ENCODE measurements around the gene MMP2. TPM values are rescaled to one million over a fixed set of nuclear protein-coding genes. Genes with fewer than 3 reads are reported as not detected.

The MMP2 gene
- total and polyA plus RNA-seq, 10 of the 15 experiments (the other 5 are each of a cell fraction or from before 2014, with no cell fraction given), result 0.37 to 0.80 (median 0.59) TPM; not detected in 7

GRCh38 chr16:55433030-55433429 lies 46.0 kb upstream of the MMP2 start (continued):
- TF ChIP-seq PRDM15 (CRISPR knock-in tag; IDR thresholded peaks at IDR 0.05), result no peak
- no peak for TF ChIP-seq NFXL1 (IDR thresholded peaks at IDR 0.05; ENCODE audit: borderline replicate concordance)

- H3K4me2 ChIP-seq (ENCODE audit: control insufficient read depth, insufficient read depth), result no peak overlapping the region
- no peaks in the 10 kb centered on the region for H3K9me3 ChIP-seq (replicated peaks; ENCODE audit: control insufficient read depth, insufficient read depth, low read length)
- BruUV-seq (replicated peaks), result no TSS peak
- H3K36me3 ChIP-seq (ENCODE audit: control insufficient read depth in 2 of 2, insufficient read depth in 2 of 2, low read length in 1 of 2), result no peaks in the 10 kb centered on the region
- no peak for FAIRE-seq
- ChIA-PET SMC1A (ENCODE audit: uncharacterized antibody, unreplicated experiment) (no interaction called here), CTCF (no interaction called here), RAD21 (ENCODE audit: unreplicated experiment) (no interaction called here), POLR2A (no interaction called here)
- H4K20me1 ChIP-seq (ENCODE audit: control insufficient read depth, insufficient read depth), result no peaks in the 10 kb centered on the region
- no peak overlapping the region for H2AFZ ChIP-seq (ENCODE audit: control insufficient read depth, low read depth, low read length)
- WGBS (ENCODE audit: insufficient coverage, insufficient replicate concordance, low lambda C conversion rate, missing lambda C conversion rate), result 20% methylated on average over 5 of the region's 5 CpGs
- no peaks in the 10 kb centered on the region for H3K79me2 ChIP-seq (ENCODE audit: control insufficient read depth, insufficient read depth, low read length)
- H3K4me3 ChIP-seq, result no peak overlapping the region
- H3K27me3 ChIP-seq (replicated peaks in 1 of 2; ENCODE audit: control insufficient read depth in 2 of 2, insufficient read depth in 2 of 2, low read length in 1 of 2), result no peaks in the 10 kb centered on the region
- intact Hi-C loops (cut with micrococcal nuclease; ENCODE audit: unreplicated experiment), result no loop called here
- in situ Hi-C loops (cut with MboI), result no loop called here
- no peak overlapping the region for H3K27ac ChIP-seq (ENCODE audit: control insufficient read depth, insufficient read depth)
- ATAC-seq, result no peak
- H3K4me1 ChIP-seq (ENCODE audit: control insufficient read depth, insufficient read depth, low read length), result no peaks in the 10 kb centered on the region
- no peak for DNase-seq (ENCODE audit: low read depth, low spot score)
- H3K9ac ChIP-seq (ENCODE audit: control insufficient read depth, insufficient read depth, low read length), result no peak overlapping the region
- TF ChIP-seq CHD2 (IDR thresholded peaks at IDR 0.05; ENCODE audit: borderline replicate concordance, low read depth, low read length), result no peak
- no peak for TF ChIP-seq IKZF1 (conservative IDR thresholded peaks at IDR 0.05)
- no peak for TF ChIP-seq ZBTB33 (IDR thresholded peaks at IDR 0.05)
- TF ChIP-seq, protein P1, sequence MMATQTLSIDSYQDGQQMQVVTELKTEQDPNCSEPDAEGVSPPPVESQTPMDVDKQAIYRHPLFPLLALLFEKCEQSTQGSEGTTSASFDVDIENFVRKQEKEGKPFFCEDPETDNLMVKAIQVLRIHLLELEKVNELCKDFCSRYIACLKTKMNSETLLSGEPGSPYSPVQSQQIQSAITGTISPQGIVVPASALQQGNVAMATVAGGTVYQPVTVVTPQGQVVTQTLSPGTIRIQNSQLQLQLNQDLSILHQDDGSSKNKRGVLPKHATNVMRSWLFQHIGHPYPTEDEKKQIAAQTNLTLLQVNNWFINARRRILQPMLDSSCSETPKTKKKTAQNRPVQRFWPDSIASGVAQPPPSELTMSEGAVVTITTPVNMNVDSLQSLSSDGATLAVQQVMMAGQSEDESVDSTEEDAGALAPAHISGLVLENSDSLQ (IDR thresholded peaks at IDR 0.05), result no peak
- TF ChIP-seq IRF3 (IDR thresholded peaks at IDR 0.05), result no peak
- TF ChIP-seq, protein P2, sequence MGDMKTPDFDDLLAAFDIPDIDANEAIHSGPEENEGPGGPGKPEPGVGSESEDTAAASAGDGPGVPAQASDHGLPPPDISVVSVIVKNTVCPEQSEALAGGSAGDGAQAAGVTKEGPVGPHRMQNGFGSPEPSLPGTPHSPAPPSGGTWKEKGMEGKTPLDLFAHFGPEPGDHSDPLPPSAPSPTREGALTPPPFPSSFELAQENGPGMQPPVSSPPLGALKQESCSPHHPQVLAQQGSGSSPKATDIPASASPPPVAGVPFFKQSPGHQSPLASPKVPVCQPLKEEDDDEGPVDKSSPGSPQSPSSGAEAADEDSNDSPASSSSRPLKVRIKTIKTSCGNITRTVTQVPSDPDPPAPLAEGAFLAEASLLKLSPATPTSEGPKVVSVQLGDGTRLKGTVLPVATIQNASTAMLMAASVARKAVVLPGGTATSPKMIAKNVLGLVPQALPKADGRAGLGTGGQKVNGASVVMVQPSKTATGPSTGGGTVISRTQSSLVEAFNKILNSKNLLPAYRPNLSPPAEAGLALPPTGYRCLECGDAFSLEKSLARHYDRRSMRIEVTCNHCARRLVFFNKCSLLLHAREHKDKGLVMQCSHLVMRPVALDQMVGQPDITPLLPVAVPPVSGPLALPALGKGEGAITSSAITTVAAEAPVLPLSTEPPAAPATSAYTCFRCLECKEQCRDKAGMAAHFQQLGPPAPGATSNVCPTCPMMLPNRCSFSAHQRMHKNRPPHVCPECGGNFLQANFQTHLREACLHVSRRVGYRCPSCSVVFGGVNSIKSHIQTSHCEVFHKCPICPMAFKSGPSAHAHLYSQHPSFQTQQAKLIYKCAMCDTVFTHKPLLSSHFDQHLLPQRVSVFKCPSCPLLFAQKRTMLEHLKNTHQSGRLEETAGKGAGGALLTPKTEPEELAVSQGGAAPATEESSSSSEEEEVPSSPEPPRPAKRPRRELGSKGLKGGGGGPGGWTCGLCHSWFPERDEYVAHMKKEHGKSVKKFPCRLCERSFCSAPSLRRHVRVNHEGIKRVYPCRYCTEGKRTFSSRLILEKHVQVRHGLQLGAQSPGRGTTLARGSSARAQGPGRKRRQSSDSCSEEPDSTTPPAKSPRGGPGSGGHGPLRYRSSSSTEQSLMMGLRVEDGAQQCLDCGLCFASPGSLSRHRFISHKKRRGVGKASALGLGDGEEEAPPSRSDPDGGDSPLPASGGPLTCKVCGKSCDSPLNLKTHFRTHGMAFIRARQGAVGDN (IDR thresholded peaks at IDR 0.05), result no peak
- TF ChIP-seq FOS (IDR thresholded peaks at IDR 0.05; ENCODE audit: borderline replicate concordance, extremely low read depth, insufficient read length), result no peak
- no peak for TF ChIP-seq JUNB (IDR thresholded peaks at IDR 0.05)
- no peak for TF ChIP-seq CHD4 (IDR thresholded peaks at IDR 0.05)
Observed at GRCh38 chr16:55433535-55433934, 45.5 kb upstream of the MMP2 start.

All from GM12878 (cell line).